ENCODE measurements around the gene CDK14. TPM values are rescaled to one million over a fixed set of nuclear protein-coding genes. Genes with fewer than 3 reads are reported as not detected.

Gene CDK14
- total RNA-seq, 4 donors from 2014 or later = 29.3 to 37.8 (median 33.0) TPM

DNA sequence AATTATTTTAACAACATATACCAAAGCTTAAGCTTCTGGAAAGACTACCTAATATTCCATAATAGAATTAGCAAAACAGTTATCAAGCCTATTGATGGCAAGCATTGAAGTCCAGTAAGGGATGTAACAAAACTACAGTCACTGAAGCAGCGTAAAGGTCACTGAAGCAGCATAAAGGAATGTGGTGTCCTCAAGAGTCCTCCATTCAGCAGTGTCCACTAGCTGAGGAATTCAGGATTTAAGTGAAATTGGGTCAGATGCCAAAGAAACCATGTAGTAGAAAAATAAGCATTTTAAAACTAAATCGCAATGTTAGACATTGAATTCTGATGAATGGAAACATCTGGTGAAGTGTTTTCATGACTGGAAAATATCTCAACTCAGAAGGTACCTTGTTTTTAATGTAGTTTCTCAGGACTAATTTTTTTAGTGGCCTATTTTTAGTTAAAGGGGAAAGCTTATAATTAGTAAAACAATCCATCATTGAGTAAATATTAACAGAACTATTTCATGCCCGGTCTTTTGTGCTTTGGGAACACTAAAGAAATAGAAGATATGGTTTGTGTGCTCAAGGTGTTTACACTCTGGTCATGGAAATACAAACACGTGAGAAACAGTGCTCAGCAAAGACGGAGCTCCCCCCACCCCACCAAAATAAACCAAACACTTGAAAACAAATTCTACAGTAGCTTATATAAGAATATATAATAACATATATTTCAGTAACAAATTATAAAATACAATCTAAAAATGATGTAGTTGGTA is 121.4 kb downstream of the CDK14 start:
- H3K4me3 ChIP-seq (replicated peaks in 1 of 3) = no peak overlapping the region
- H3K36me3 ChIP-seq = no peaks in the 10 kb centered on the region
- WGBS, 2 donors = 33 to 45% methylated on average over 5 of the region's 5 CpGs
- no peaks in the 10 kb centered on the region for H3K9me3 ChIP-seq
- TF ChIP-seq CTCF (IDR thresholded peaks at IDR 0.05) = no peak
- no peak for TF ChIP-seq POLR2A (IDR thresholded peaks at IDR 0.05)
- DNase-seq = no peak
- H3K4me1 ChIP-seq = peaks cover 38 to 39% of the 10 kb centered on the region in 2 donors
- peak overlapping the region; percentile 32 to 62 (median 50) for H3K27ac ChIP-seq
- intact Hi-C loops (cut with DNase I) = no loop called here
- H3K27me3 ChIP-seq = no peaks in the 10 kb centered on the region

GRCh38 chr7:90719155-90719554 is 123.0 kb downstream of the CDK14 start:
- TF ChIP-seq POLR2A (IDR thresholded peaks at IDR 0.05) = no peak
- TF ChIP-seq CTCF (IDR thresholded peaks at IDR 0.05) = no peak
- no peaks in the 10 kb centered on the region for H3K36me3 ChIP-seq
- DNase-seq = no peak
- intact Hi-C loops (cut with DNase I) = no loop called here
- WGBS, 2 donors = 81 to 88% methylated on average over 3 of the region's 3 CpGs
- H3K9me3 ChIP-seq = no peaks in the 10 kb centered on the region
- no peaks in the 10 kb centered on the region for H3K27me3 ChIP-seq
- H3K4me1 ChIP-seq = peaks cover 37 to 38% of the 10 kb centered on the region in 2 donors
- peak overlapping the region in 2 of 3 donors; percentile 6 to 17 for H3K27ac ChIP-seq
- no peak overlapping the region for H3K4me3 ChIP-seq (replicated peaks in 1 of 3)

GRCh38 chr7:90720984-90721760 is 125.1 kb downstream of the CDK14 start:
- peak overlapping the region; percentile 12 to 65 (median 25) for H3K27ac ChIP-seq
- 32 to 40% methylated on average over 4 of the region's 4 CpGs for WGBS, 2 donors
- no peaks in the 10 kb centered on the region for H3K9me3 ChIP-seq
- peak in 1 of 2 donors; percentile 28 for DNase-seq
- peaks cover 28 to 31% of the 10 kb centered on the region in 2 donors for H3K4me1 ChIP-seq
- no peaks in the 10 kb centered on the region for H3K36me3 ChIP-seq
- no peaks in the 10 kb centered on the region for H3K27me3 ChIP-seq
- TF ChIP-seq CTCF (IDR thresholded peaks at IDR 0.05) (no peak), POLR2A (IDR thresholded peaks at IDR 0.05) (no peak)
- intact Hi-C loops (cut with DNase I) = no loop called here
- no peak overlapping the region for H3K4me3 ChIP-seq (replicated peaks in 1 of 3)

DNA sequence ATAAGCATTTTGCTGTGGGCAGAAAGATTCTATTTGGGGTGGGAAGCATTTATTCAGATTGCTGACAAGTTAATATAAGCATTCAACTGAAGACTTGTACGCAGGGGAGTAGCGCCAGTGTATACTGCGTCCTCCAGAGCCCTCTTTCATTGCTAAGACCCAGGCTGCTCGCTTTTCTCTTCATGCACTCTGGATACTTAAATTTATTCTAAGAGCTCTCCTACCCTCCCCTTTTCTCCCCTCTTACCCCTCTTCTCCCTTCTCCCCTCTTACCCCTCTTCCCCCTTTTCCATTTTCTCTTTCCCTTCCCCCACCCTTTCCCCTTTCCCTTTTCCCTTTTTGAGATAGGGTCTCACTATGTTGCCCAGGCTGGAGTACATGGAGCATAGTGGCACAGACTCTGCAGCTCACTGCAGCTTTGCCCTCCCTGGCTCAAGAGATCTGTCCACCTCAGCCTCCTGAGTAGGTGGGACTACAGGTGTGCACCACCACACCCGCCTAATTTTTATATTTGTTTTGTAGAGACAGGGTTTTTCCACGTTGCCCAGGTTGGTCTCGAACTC is 125.8 kb downstream of the CDK14 start:
- Histone ChIP-seq H3K27me3 (no peaks in the 10 kb centered on the region), H3K36me3 (no peaks in the 10 kb centered on the region), H3K27ac (peak overlapping the region in 2 of 3 donors; percentile 25 to 65), H3K4me3 (replicated peaks in 1 of 3) (no peak overlapping the region), H3K9me3 (no peaks in the 10 kb centered on the region), H3K4me1 (peaks cover 31 to 36% of the 10 kb centered on the region in 2 donors)
- 93 to 96% methylated on average over 7 of the region's 7 CpGs for WGBS, 2 donors
- no peak for DNase-seq
- intact Hi-C loops (cut with DNase I) = no loop called here
- TF ChIP-seq POLR2A (IDR thresholded peaks at IDR 0.05) (no peak), CTCF (IDR thresholded peaks at IDR 0.05) (no peak)
